DOHH2 (cell line): ENCODE results near the gene TRIM22.

Experiments used
- H3F3A ChIP-seq: fragments of 200-600 bp; sonication (generic), shearing (Covaris generic); 2 replicates; pipeline ENCODE4 v1.6.0; 2016; ENCODE audit warnings: antibody characterized with exemption, mild to moderate bottlenecking; ENCODE audit not compliant: control insufficient read depth, insufficient read depth
- H3K27ac ChIP-seq: fragments of 200-600 bp; sonication (generic); 2 replicates; pipeline ENCODE4 v1.5.1; 2014; ENCODE audit warnings: low read depth, mild to moderate bottlenecking, low read length, moderate library complexity
- H3K27me3 ChIP-seq: fragments of 200-600 bp; sonication (generic); 2 replicates; pipeline ENCODE4 v1.6.1; 2014; ENCODE audit warnings: mild to moderate bottlenecking, low read length, mixed read lengths; ENCODE audit not compliant: control insufficient read depth
- H3K36me3 ChIP-seq: fragments of 200-600 bp; sonication (generic); 2 replicates; pipeline ENCODE4 v1.6.1; 2014; ENCODE audit warnings: mild to moderate bottlenecking, low read length, moderate library complexity, mixed read lengths; ENCODE audit not compliant: control insufficient read depth
- H3K4me1 ChIP-seq: fragments of 200-600 bp; sonication (generic); 2 replicates; pipeline ENCODE4 v1.6.1; 2014; ENCODE audit warnings: mild to moderate bottlenecking, low read length, mixed read lengths; ENCODE audit not compliant: control insufficient read depth
- H3K4me2 ChIP-seq: fragments of 200-600 bp; sonication (generic); 2 replicates; pipeline ENCODE4 v1.6.0; 2014; ENCODE audit warnings: mild to moderate bottlenecking, low read length, moderate library complexity
- H3K4me3 ChIP-seq: fragments of 200-600 bp; sonication (generic); 2 replicates; pipeline ENCODE4 v1.5.1; 2014; ENCODE audit warnings: mild to moderate bottlenecking, low read length, mixed read lengths
- H3K79me2 ChIP-seq: fragments of 200-600 bp; sonication (generic); 2 replicates; pipeline ENCODE4 v1.6.1; 2014; ENCODE audit warnings: mild to moderate bottlenecking, low read length, mixed read lengths; ENCODE audit not compliant: control insufficient read depth
- H3K9me2 ChIP-seq: fragments of 200-600 bp; sonication (generic); replicated peaks from 2 replicates; pipeline ENCODE4 v1.6.1; 2014; ENCODE audit warnings: mild to moderate bottlenecking, low read length, mixed read lengths; ENCODE audit not compliant: control insufficient read depth
- H3K9me3 ChIP-seq: fragments of 200-600 bp; sonication (generic); 2 replicates; pipeline ENCODE4 v1.6.1; 2014; ENCODE audit warnings: antibody characterized with exemption, low read length, mixed read lengths; ENCODE audit not compliant: control insufficient read depth, insufficient read depth
- H4K20me1 ChIP-seq: fragments of 200-600 bp; sonication (generic); 2 replicates; pipeline ENCODE4 v1.6.0; 2014; ENCODE audit warnings: low read depth, mild to moderate bottlenecking, antibody characterized with exemption, low read length, moderate library complexity; ENCODE audit not compliant: control insufficient read depth, insufficient read depth
- CTCF ChIP-seq: fragments of 200-600 bp; sonication (generic); IDR thresholded peaks from one replicate; pipeline ENCODE4 v1.5.1; 2014; ENCODE audit warnings: antibody characterized with exemption, mild to moderate bottlenecking, low read depth, low read length; ENCODE audit not compliant: poor library complexity, severe bottlenecking
- EZH2phosphoT487 ChIP-seq: fragments of 200-600 bp; sonication (generic); IDR thresholded peaks from 2 replicates; pipeline ENCODE4 v1.6.1; 2017; ENCODE audit warnings: borderline replicate concordance, mild to moderate bottlenecking, antibody characterized with exemption, low read length, moderate library complexity, mixed read lengths

The TRIM22 gene

GRCh38 chr11:5696210-5696609, 6.6 kb downstream of the TRIM22 start:
- peaks cover 20% of the 10 kb centered on the region for H3K4me1 ChIP-seq
- no peaks in the 10 kb centered on the region for H3K9me2 ChIP-seq
- H3K4me2 ChIP-seq, result no peak overlapping the region
- no peak overlapping the region for H3K27ac ChIP-seq
- no peaks in the 10 kb centered on the region for H3K9me3 ChIP-seq
- TF ChIP-seq EZH2phosphoT487 (no peak), CTCF (no peak)
- H4K20me1 ChIP-seq, result no peaks in the 10 kb centered on the region
- H3K27me3 ChIP-seq, result no peaks in the 10 kb centered on the region
- H3K79me2 ChIP-seq, result peaks cover 13% of the 10 kb centered on the region
- H3K36me3 ChIP-seq, result peaks cover 12% of the 10 kb centered on the region
- no peak overlapping the region for H3K4me3 ChIP-seq
- peaks cover 4% of the 10 kb centered on the region; the same call in 1 of the 2 replicates for H3F3A ChIP-seq

GRCh38 chr11:5698281-5698680, 8.7 kb downstream of the TRIM22 start:
- H4K20me1 ChIP-seq, result no peaks in the 10 kb centered on the region
- no peak for TF ChIP-seq CTCF
- no peak overlapping the region for H3K4me2 ChIP-seq
- no peaks in the 10 kb centered on the region for H3K27me3 ChIP-seq
- no peaks in the 10 kb centered on the region for H3K9me2 ChIP-seq
- H3K36me3 ChIP-seq, result peaks cover 24% of the 10 kb centered on the region
- no peak overlapping the region for H3K4me3 ChIP-seq
- peaks cover 7% of the 10 kb centered on the region; the same call in 1 of the 2 replicates for H3K4me1 ChIP-seq
- H3K79me2 ChIP-seq, result 0 out of 2 replicates have a peak, but pooled peaks cover 2% of the 10 kb centered on the region
- no peaks in the 10 kb centered on the region for H3F3A ChIP-seq
- no peaks in the 10 kb centered on the region for H3K9me3 ChIP-seq
- no peak overlapping the region for H3K27ac ChIP-seq

GRCh38 chr11:5700421-5701054, 10.9 kb downstream of the TRIM22 start:
- Histone ChIP-seq H4K20me1 (no peaks in the 10 kb centered on the region), H3K4me1 (peaks cover 13% of the 10 kb centered on the region), H3K4me2 (no peak overlapping the region), H3K79me2 (no peaks in the 10 kb centered on the region), H3K27me3 (no peaks in the 10 kb centered on the region), H3K9me2 (no peaks in the 10 kb centered on the region), H3K4me3 (no peak overlapping the region), H3K27ac (no peak overlapping the region), H3F3A (no peaks in the 10 kb centered on the region), H3K9me3 (no peaks in the 10 kb centered on the region), H3K36me3 (peaks cover 28% of the 10 kb centered on the region)
- TF ChIP-seq EZH2phosphoT487 (no peak), CTCF (no peak)
